ENCODE results near the gene NECAP2.
"Not testable (repeated sequence)": the region's sequence is repeated elsewhere in the genome, so short reads cannot be mapped to it uniquely, and the experiment has no call there.

Gene NECAP2

GRCh38 chr1:16498573-16499413, 58.3 kb downstream of the NECAP2 start:
- peak; percentile 81 for DNase-seq (ENCODE audit: low read depth)

DNA sequence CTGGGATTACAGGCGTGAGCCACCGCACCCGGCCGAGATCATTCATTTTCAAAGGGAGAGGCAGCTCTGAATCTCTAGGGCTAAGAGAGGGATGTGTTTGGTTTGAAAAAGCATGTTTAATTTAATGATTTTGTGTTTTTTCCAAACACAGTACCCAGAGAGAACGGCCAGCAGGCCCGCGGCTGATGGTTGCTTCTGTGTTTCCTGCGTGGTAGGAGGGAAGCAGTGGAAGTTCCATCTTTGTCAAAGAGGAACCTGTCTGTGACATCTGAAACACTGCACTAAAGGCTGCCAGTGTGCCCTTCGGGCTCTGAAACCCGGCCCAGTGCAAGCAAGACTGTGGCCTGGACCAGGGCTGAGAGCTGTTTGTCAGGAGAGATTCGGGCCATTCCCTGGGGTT, 59.9 kb downstream of the NECAP2 start:
- DNase-seq (ENCODE audit: low read depth) = not testable (repeated sequence)

DNA sequence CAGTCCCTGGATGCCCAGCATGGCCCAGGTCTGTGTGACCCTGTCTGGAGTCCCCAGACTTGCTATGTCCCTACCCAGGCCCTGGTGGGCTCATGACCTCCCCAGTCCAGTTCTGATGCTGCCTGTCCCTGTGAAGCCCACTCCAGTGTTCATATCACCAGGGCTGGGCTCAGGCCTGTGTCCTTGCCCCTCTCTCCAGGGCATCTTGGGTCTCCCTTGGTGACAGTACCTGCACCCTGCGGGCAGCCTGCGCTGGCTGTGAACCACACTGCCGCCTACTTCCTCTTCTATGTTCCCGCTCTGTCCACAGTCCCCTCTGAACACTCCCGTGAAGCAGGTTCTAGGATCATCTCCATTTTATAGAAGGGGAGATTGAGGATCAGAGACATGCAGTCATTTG, 60.5 kb downstream of the NECAP2 start:
- not testable (repeated sequence) for DNase-seq (ENCODE audit: low read depth)

DNA sequence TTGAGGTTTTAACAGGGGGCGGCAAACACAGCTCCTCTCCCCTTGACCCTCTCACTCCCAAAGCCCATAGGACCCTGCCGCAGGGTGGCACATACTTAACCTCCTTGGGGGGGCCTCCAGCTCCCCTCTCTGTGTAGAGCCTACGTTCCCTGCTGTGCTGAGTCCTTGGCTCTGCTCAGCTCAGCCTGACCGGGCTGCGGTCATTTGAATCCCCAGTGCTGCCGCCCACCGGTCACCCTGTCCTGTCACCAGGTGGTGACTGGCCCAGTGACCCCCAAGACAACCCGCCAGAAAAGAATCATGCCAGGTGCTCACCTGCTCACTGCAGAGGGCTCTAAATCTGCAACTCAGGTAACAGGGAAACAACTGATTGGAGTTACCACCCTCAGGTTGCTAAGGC, 60.9 kb downstream of the NECAP2 start:
- not testable (repeated sequence) for DNase-seq (ENCODE audit: low read depth)

DNA sequence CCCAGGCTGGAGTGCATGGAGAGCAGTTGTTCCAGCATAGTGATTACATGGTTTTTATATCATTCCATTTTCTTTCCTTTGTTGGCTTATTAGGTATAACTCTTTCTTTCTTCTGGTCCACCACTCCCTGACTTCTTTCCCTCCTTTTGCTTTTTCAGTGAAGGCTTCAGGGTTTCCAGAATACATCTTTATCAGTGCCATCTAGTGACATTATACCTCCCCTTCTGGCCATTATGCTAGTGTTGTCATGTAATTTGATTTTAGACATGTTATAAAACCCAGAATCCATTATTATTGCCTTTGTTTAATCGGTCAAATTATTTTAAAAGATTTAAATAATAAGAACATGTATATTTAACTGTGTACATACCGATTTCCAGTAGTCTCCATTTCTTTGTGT, 63.0 kb downstream of the NECAP2 start:
- no peak for DNase-seq (ENCODE audit: low read depth)

DNA sequence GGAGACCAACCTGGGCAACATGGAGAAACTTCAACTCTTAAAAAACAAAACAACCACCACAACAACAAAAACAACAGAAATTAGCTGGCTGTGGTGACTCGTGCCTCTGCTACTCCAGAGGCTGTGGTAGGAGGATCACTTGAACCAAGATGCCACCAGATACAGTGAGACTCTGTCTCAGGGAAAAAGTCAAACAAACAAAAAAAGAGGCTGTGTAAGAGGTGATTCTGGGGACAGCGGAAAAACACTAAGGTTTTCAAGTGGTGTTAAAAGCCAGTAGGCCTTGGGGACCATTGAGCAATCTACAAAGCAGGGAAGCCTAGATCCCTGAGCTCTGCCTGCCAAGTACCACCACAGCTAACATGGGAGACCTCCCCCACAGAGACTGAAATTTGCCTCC, 65.3 kb downstream of the NECAP2 start:
- not testable (repeated sequence) for DNase-seq (ENCODE audit: low read depth)

- DNase-seq (ENCODE audit: low read depth) = not testable (repeated sequence)
Observed at GRCh38 chr1:16506364-16507136, 66.0 kb downstream of the NECAP2 start.

DNA sequence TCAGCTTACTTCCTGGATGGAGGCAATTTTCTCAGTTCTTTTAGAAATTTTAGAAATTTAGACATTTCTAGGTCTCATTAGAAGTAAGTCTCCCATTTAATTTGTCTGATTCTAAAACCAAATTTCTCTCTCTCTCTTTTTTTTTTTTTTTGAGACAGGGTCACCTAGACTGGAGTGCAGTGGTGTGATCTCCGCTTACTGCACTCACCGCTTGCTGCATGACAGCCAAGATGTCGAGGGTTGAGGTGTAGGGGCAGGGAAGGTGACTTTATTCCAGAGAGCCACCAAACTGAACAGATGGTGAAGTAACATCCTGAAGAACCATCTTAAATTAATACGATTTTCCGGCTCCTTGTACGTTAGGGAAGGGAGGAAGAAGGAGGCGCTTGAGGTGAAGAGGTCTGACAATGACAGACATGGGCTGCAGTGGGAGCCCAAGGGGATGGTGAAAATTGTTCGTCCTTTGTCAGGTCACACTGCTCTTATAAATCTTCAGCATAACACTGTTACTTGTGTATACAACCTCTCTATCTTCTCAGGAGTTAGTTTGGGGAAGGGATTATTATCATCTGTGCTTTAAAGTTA, 68.4 kb downstream of the NECAP2 start:
- DNase-seq (ENCODE audit: low read depth) = not testable (repeated sequence)

Measured in activated T-helper 1 cell treated with Interleukin-2 at 50 U/mL for 16 hours (primary cell).